Measurements from ENCODE around the gene UVRAG. TPM values are rescaled to one million over a fixed set of nuclear protein-coding genes. Genes with fewer than 3 reads are reported as not detected.

The UVRAG gene
- total and polyA plus RNA-seq, 4 donors: 4.4 to 15.1 (median 10.0) TPM

GRCh38 chr11:75789521-75789920 is 25.5 kb upstream of the UVRAG start:
- TF ChIP-seq RAD21 (IDR thresholded peaks at IDR 0.05) (no peak), TAF1 (conservative IDR thresholded peaks at IDR 0.05) (no peak), YY1 (IDR thresholded peaks at IDR 0.05) (no peak), ZBTB33 (IDR thresholded peaks at IDR 0.05) (no peak), ATF3 (IDR thresholded peaks at IDR 0.05) (no peak), GABPA (IDR thresholded peaks at IDR 0.05 in 1 of 2, conservative IDR thresholded peaks at IDR 0.05 in 1 of 2) (no peak), FOXA2 (IDR thresholded peaks at IDR 0.05) (no peak), HNF4A (conservative IDR thresholded peaks at IDR 0.05) (no peak), EGR1 (IDR thresholded peaks at IDR 0.05; ENCODE audit: low read depth in 2 of 2) (no peak), MAX (IDR thresholded peaks at IDR 0.05) (no peak), JUND (IDR thresholded peaks at IDR 0.05) (no peak), HNF4G (IDR thresholded peaks at IDR 0.05) (no peak), SP1 (IDR thresholded peaks at IDR 0.05) (no peak)
- TF ChIP-seq, protein P1, sequence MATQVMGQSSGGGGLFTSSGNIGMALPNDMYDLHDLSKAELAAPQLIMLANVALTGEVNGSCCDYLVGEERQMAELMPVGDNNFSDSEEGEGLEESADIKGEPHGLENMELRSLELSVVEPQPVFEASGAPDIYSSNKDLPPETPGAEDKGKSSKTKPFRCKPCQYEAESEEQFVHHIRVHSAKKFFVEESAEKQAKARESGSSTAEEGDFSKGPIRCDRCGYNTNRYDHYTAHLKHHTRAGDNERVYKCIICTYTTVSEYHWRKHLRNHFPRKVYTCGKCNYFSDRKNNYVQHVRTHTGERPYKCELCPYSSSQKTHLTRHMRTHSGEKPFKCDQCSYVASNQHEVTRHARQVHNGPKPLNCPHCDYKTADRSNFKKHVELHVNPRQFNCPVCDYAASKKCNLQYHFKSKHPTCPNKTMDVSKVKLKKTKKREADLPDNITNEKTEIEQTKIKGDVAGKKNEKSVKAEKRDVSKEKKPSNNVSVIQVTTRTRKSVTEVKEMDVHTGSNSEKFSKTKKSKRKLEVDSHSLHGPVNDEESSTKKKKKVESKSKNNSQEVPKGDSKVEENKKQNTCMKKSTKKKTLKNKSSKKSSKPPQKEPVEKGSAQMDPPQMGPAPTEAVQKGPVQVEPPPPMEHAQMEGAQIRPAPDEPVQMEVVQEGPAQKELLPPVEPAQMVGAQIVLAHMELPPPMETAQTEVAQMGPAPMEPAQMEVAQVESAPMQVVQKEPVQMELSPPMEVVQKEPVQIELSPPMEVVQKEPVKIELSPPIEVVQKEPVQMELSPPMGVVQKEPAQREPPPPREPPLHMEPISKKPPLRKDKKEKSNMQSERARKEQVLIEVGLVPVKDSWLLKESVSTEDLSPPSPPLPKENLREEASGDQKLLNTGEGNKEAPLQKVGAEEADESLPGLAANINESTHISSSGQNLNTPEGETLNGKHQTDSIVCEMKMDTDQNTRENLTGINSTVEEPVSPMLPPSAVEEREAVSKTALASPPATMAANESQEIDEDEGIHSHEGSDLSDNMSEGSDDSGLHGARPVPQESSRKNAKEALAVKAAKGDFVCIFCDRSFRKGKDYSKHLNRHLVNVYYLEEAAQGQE (IDR thresholded peaks at IDR 0.05): no peak
- TF ChIP-seq, protein P2, sequence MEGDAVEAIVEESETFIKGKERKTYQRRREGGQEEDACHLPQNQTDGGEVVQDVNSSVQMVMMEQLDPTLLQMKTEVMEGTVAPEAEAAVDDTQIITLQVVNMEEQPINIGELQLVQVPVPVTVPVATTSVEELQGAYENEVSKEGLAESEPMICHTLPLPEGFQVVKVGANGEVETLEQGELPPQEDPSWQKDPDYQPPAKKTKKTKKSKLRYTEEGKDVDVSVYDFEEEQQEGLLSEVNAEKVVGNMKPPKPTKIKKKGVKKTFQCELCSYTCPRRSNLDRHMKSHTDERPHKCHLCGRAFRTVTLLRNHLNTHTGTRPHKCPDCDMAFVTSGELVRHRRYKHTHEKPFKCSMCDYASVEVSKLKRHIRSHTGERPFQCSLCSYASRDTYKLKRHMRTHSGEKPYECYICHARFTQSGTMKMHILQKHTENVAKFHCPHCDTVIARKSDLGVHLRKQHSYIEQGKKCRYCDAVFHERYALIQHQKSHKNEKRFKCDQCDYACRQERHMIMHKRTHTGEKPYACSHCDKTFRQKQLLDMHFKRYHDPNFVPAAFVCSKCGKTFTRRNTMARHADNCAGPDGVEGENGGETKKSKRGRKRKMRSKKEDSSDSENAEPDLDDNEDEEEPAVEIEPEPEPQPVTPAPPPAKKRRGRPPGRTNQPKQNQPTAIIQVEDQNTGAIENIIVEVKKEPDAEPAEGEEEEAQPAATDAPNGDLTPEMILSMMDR (IDR thresholded peaks at IDR 0.05; ENCODE audit: low read depth, low read length, missing input control): no peak
- Histone ChIP-seq H3K9ac (ENCODE audit: low read depth in 1 of 2, low read length in 2 of 2) (no peak overlapping the region), H3K27ac (ENCODE audit: low read depth in 1 of 2, low read length in 2 of 2) (no peak overlapping the region), H3K4me1 (ENCODE audit: control insufficient read depth in 4 of 4, insufficient read depth in 4 of 4, low read length in 3 of 4) (peaks cover 7 to 84% (median 74%) of the 10 kb centered on the region in 4 donors), H3K36me3 (ENCODE audit: control insufficient read depth in 4 of 4, insufficient read depth in 3 of 4, low read depth in 1 of 4, low read length in 3 of 4) (peaks cover 0 to 17% (median 5%) of the 10 kb centered on the region in 4 donors), H3K9me3 (ENCODE audit: control insufficient read depth in 4 of 4, low read length in 3 of 4) (no peaks in the 10 kb centered on the region), H3K4me3 (ENCODE audit: low read depth in 1 of 3, low read length in 3 of 3) (no peak overlapping the region), H3K27me3 (ENCODE audit: control insufficient read depth in 4 of 4, insufficient read depth in 4 of 4, low read length in 3 of 4) (no peaks in the 10 kb centered on the region)
- DNase-seq (ENCODE audit: low spot score): no peak
- 93% methylated on average over 3 of the region's 3 CpGs for WGBS

DNA sequence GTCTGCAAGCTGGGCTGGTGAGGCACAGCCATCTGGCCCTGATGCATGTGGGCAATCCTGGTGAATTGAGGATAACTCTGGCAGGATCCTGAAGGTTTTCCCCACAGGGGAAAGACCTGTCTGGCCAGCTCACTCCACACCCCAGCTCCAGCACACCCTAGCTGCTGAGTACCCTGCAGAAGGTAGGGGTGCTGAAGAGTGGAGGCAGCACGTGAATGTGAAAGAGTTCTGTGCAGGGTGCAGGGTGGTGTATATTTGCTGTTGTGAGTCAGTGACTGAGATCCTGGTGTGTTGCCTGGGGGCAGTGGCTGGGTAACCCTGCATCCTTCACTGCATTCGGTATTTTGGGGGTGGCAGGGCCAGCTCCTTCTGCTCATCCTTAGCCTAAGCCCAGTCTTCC is 24.0 kb upstream of the UVRAG start:
- Histone ChIP-seq H3K4me1 (ENCODE audit: control insufficient read depth in 4 of 4, insufficient read depth in 4 of 4, low read length in 3 of 4) (peaks cover 7 to 82% (median 72%) of the 10 kb centered on the region in 4 donors), H3K27ac (ENCODE audit: low read depth in 1 of 2, low read length in 2 of 2) (no peak overlapping the region), H3K9me3 (ENCODE audit: control insufficient read depth in 4 of 4, low read length in 3 of 4) (no peaks in the 10 kb centered on the region), H3K4me3 (ENCODE audit: low read depth in 1 of 3, low read length in 3 of 3) (no peak overlapping the region), H3K36me3 (ENCODE audit: control insufficient read depth in 4 of 4, insufficient read depth in 3 of 4, low read depth in 1 of 4, low read length in 3 of 4) (peaks cover 0 to 13% (median 5%) of the 10 kb centered on the region in 4 donors), H3K27me3 (ENCODE audit: control insufficient read depth in 4 of 4, insufficient read depth in 4 of 4, low read length in 3 of 4) (no peaks in the 10 kb centered on the region), H3K9ac (ENCODE audit: low read depth in 1 of 2, low read length in 2 of 2) (no peak overlapping the region)
- WGBS: 86% methylated on average over 2 of the region's 2 CpGs
- no peak for TF ChIP-seq GABPA (IDR thresholded peaks at IDR 0.05 in 1 of 2, conservative IDR thresholded peaks at IDR 0.05 in 1 of 2)
- TF ChIP-seq FOXA2 (IDR thresholded peaks at IDR 0.05): no peak
- TF ChIP-seq, protein P1 (IDR thresholded peaks at IDR 0.05): no peak
- no peak for TF ChIP-seq EGR1 (IDR thresholded peaks at IDR 0.05; ENCODE audit: low read depth in 2 of 2)
- no peak for DNase-seq (ENCODE audit: low spot score)
